ENCODE results near the gene CAV2. TPM values are rescaled to one million over a fixed set of nuclear protein-coding genes. Genes with fewer than 3 reads are reported as not detected.
A peak's percentile ranks its signal among the peaks of the same experiment; 100 is the strongest.

The CAV2 gene
- total and polyA plus RNA-seq, 2 donors (not counting 1 experiment from before 2014, with no cell fraction given): 119 to 288 TPM

- peaks cover 89% of the 10 kb centered on the region for H3K79me2 ChIP-seq (ENCODE audit: control insufficient read depth, insufficient read depth, low read length)
- H3K4me1 ChIP-seq (ENCODE audit: control insufficient read depth, extremely low read depth, insufficient read depth, low read length): peaks cover 11% of the 10 kb centered on the region
- no peaks in the 10 kb centered on the region for H3K27me3 ChIP-seq (ENCODE audit: control insufficient read depth, insufficient read depth, low read length)
- H3K27ac ChIP-seq (ENCODE audit: insufficient read depth, low read length): no peak overlapping the region
- H3K9me3 ChIP-seq (ENCODE audit: control insufficient read depth, insufficient read depth, low read depth, low read length): no peaks in the 10 kb centered on the region
- DNase-seq (ENCODE audit: low read depth in 2 of 2): peak; percentile 52 to 53
- H3K36me3 ChIP-seq (ENCODE audit: control insufficient read depth, insufficient read depth, low read length): peaks cover 18% of the 10 kb centered on the region
- TF ChIP-seq CTCF (conservative IDR thresholded peaks at IDR 0.05 in 1 of 2, IDR thresholded peaks at IDR 0.05 in 1 of 2; ENCODE audit: low read depth in 1 of 2, low read length in 2 of 2): no peak
- TF ChIP-seq EZH2 (IDR thresholded peaks at IDR 0.05; ENCODE audit: low read length, missing control alignments): no peak
- H3K4me2 ChIP-seq (ENCODE audit: extremely low read depth, insufficient read depth, low read length): no peak overlapping the region
- H4K20me1 ChIP-seq (ENCODE audit: control insufficient read depth, extremely low read depth, insufficient read depth, low read length): peaks cover 1% of the 10 kb centered on the region
- H3K4me3 ChIP-seq (replicated peaks in 1 of 4; ENCODE audit: control extremely low read depth in 1 of 4, insufficient read depth in 1 of 4, low read depth in 3 of 4, low read length in 4 of 4): no peak overlapping the region
- H3K9ac ChIP-seq (ENCODE audit: insufficient read depth, low read length): no peak overlapping the region
- H2AFZ ChIP-seq (ENCODE audit: low read length): no peak overlapping the region
Observed at GRCh38 chr7:116552602-116553001, 53.1 kb downstream of the CAV2 start.

DNA sequence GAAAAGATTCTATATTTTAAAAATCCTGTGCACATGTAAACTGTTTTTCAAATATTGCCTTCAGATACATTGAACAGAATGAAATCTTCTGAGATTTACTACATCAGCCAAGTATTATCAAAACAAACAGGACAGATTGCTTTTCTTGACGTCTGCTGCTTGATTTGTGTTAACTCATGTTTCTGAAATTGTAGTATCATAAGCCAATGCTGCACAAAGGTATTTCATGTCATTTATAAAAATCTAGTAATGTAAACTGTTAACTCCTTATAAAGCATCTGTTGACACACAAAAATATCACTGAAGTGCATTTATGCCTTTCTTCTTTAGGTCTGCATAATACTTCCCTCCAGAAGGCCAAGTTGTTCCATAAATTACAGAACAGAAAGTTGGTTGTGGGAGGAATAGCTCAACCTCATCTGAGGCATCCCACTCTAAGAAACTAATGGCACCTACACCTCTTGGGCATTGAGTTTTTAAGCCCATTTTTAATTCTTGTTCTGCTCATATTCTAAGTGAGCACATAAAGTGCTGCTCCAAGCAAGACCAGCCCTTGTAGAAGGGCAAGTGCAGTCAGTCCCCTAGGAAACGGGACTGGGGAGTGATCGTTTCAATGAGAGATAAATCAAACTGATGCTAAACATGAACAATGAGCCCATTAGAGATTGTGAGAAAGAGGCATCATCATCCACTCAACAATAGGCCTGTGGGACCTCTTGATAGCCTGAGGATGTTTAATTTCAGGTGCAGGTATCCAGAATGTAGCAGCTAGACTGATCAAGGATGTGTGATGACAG, 53.8 kb downstream of the CAV2 start:
- TF ChIP-seq EZH2 (IDR thresholded peaks at IDR 0.05; ENCODE audit: low read length, missing control alignments) (no peak), CTCF (conservative IDR thresholded peaks at IDR 0.05 in 1 of 2, IDR thresholded peaks at IDR 0.05 in 1 of 2; ENCODE audit: low read depth in 1 of 2, low read length in 2 of 2) (no peak)
- Histone ChIP-seq H3K9me3 (ENCODE audit: control insufficient read depth, insufficient read depth, low read depth, low read length) (no peaks in the 10 kb centered on the region), H3K9ac (ENCODE audit: insufficient read depth, low read length) (no peak overlapping the region), H2AFZ (ENCODE audit: low read length) (no peak overlapping the region), H3K36me3 (ENCODE audit: control insufficient read depth, insufficient read depth, low read length) (peaks cover 20% of the 10 kb centered on the region), H3K27me3 (ENCODE audit: control insufficient read depth, insufficient read depth, low read length) (no peaks in the 10 kb centered on the region), H4K20me1 (ENCODE audit: control insufficient read depth, extremely low read depth, insufficient read depth, low read length) (peaks cover 1% of the 10 kb centered on the region), H3K79me2 (ENCODE audit: control insufficient read depth, insufficient read depth, low read length) (peaks cover 89% of the 10 kb centered on the region), H3K4me3 (replicated peaks in 1 of 4; ENCODE audit: control extremely low read depth in 1 of 4, insufficient read depth in 1 of 4, low read depth in 3 of 4, low read length in 4 of 4) (no peak overlapping the region), H3K4me1 (ENCODE audit: control insufficient read depth, extremely low read depth, insufficient read depth, low read length) (peaks cover 11% of the 10 kb centered on the region), H3K4me2 (ENCODE audit: extremely low read depth, insufficient read depth, low read length) (no peak overlapping the region), H3K27ac (ENCODE audit: insufficient read depth, low read length) (no peak overlapping the region)
- DNase-seq (ENCODE audit: low read depth in 2 of 2): peak in 1 of 2 donors; percentile 82

GRCh38 chr7:116554436-116554835, 54.9 kb downstream of the CAV2 start:
- peaks cover 87% of the 10 kb centered on the region for H3K79me2 ChIP-seq (ENCODE audit: control insufficient read depth, insufficient read depth, low read length)
- no peaks in the 10 kb centered on the region for H3K27me3 ChIP-seq (ENCODE audit: control insufficient read depth, insufficient read depth, low read length)
- no peaks in the 10 kb centered on the region for H3K9me3 ChIP-seq (ENCODE audit: control insufficient read depth, insufficient read depth, low read depth, low read length)
- DNase-seq (ENCODE audit: low read depth in 2 of 2): peak; percentile 40 to 41
- peaks cover 20% of the 10 kb centered on the region for H3K36me3 ChIP-seq (ENCODE audit: control insufficient read depth, insufficient read depth, low read length)
- no peak overlapping the region for H3K9ac ChIP-seq (ENCODE audit: insufficient read depth, low read length)
- no peak overlapping the region for H3K27ac ChIP-seq (ENCODE audit: insufficient read depth, low read length)
- peaks cover 11% of the 10 kb centered on the region for H3K4me1 ChIP-seq (ENCODE audit: control insufficient read depth, extremely low read depth, insufficient read depth, low read length)
- H2AFZ ChIP-seq (ENCODE audit: low read length): no peak overlapping the region
- peaks cover 1% of the 10 kb centered on the region for H4K20me1 ChIP-seq (ENCODE audit: control insufficient read depth, extremely low read depth, insufficient read depth, low read length)
- H3K4me2 ChIP-seq (ENCODE audit: extremely low read depth, insufficient read depth, low read length): no peak overlapping the region
- no peak overlapping the region for H3K4me3 ChIP-seq (replicated peaks in 1 of 4; ENCODE audit: control extremely low read depth in 1 of 4, insufficient read depth in 1 of 4, low read depth in 3 of 4, low read length in 4 of 4)
- TF ChIP-seq EZH2 (IDR thresholded peaks at IDR 0.05; ENCODE audit: low read length, missing control alignments) (no peak), CTCF (conservative IDR thresholded peaks at IDR 0.05 in 1 of 2, IDR thresholded peaks at IDR 0.05 in 1 of 2; ENCODE audit: low read depth in 1 of 2, low read length in 2 of 2) (no peak)
